Fibroblast of lung (primary cell): ENCODE measurements around the gene NR2F1-AS1.

Experiments
- EZH2 ChIP-seq: IDR thresholded peaks from 2 replicates; pipeline ENCODE4 v1.5.1; 2012; ENCODE audit warnings: low read length, control low read depth, mild to moderate bottlenecking; ENCODE audit errors: missing control alignments
- TF ChIP-seq, protein P1 (sequence below), 2 donors: IDR thresholded peaks in 1 of 2; conservative IDR thresholded peaks in 1 of 2; 1 replicate in 1 of 2; 2 replicates in 1 of 2; pipeline ENCODE4 v1.5.1; 2011 to 2012; ENCODE audit warnings: low read length in 2 of 2, control low read depth in 1 of 2, inconsistent platforms in 1 of 2, low read depth in 1 of 2, mild to moderate bottlenecking in 1 of 2

DNA sequence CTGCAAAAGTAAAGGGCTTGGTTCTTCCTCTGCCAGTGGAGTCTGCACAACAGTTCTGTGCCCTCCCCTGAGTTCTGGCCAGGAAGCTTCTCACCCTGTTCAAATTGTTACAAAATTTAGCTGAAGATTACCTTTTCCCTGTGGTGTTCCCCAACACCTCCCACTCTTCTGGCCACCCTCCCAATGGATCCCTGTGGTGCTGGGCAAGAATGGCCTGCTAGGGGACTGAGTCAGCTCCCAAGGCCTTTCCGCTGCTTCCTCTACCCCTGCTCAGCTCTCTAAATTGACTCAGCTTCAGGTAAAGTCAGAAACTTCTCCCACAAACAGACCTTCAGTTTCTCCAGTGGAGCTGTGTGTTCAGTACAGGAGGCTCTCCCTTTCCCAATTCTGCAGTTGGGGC is 186.0 kb downstream of the NR2F1-AS1 start:
- TF ChIP-seq, protein P1, sequence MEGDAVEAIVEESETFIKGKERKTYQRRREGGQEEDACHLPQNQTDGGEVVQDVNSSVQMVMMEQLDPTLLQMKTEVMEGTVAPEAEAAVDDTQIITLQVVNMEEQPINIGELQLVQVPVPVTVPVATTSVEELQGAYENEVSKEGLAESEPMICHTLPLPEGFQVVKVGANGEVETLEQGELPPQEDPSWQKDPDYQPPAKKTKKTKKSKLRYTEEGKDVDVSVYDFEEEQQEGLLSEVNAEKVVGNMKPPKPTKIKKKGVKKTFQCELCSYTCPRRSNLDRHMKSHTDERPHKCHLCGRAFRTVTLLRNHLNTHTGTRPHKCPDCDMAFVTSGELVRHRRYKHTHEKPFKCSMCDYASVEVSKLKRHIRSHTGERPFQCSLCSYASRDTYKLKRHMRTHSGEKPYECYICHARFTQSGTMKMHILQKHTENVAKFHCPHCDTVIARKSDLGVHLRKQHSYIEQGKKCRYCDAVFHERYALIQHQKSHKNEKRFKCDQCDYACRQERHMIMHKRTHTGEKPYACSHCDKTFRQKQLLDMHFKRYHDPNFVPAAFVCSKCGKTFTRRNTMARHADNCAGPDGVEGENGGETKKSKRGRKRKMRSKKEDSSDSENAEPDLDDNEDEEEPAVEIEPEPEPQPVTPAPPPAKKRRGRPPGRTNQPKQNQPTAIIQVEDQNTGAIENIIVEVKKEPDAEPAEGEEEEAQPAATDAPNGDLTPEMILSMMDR (conservative IDR thresholded peaks at IDR 0.05 in 1 of 2, IDR thresholded peaks at IDR 0.05 in 1 of 2; ENCODE audit: low read depth in 1 of 2, low read length in 2 of 2) = no peak
- TF ChIP-seq EZH2 = no peak
